Upper lobe of right lung (tissue), 1 donor: Measurements from ENCODE around the gene GRK2. TPM values are rescaled to one million over a fixed set of nuclear protein-coding genes. Genes with fewer than 3 reads are reported as not detected.

Experiments
- ATAC-seq: fragments of 200-7000 bp; cut with Tn5 transposase; one replicate; pipeline ENCODE4 v1.9.1; 2020; ENCODE audit warnings: mild to moderate bottlenecking, moderate library complexity
- DNase-seq: peaks from one replicate; pipeline ENCODE4 v3.0.0-alpha.2; 2020
- H3K27ac ChIP-seq: fragments of 200-600 bp; one replicate; pipeline ENCODE4 v1.8.0; 2022
- H3K27me3 ChIP-seq: fragments of 200-600 bp; one replicate; pipeline ENCODE4 v1.8.0; 2022; ENCODE audit warnings: mild to moderate bottlenecking
- H3K36me3 ChIP-seq: fragments of 200-600 bp; one replicate; pipeline ENCODE4 v1.8.0; 2022
- H3K4me1 ChIP-seq: fragments of 200-600 bp; one replicate; pipeline ENCODE4 v1.8.0; 2022
- H3K4me3 ChIP-seq: fragments of 200-600 bp; one replicate; pipeline ENCODE4 v1.8.0; 2022; ENCODE audit warnings: mild to moderate bottlenecking
- H3K9me3 ChIP-seq: fragments of 200-600 bp; one replicate; pipeline ENCODE4 v1.8.0; 2022
- intact Hi-C: fragments of 100-400 bp; cut with DNase I; formaldehyde crosslinking; loops from one replicate; pipeline ENCODE4 v1.11.0; 2022
- total RNA-seq: library from RNA; stranded (reverse); fragmentation: NEBNext Ultra II Directional; extraction: Animal tissue kit (Norgen Biotek cat#: 25700); gene quantifications from one replicate; pipeline ENCODE4 v1.2.1, GENCODE V29; 2021
- TF ChIP-seq, protein P1 (sequence below): fragments of 200-600 bp; IDR thresholded peaks from one replicate; pipeline ENCODE4 v1.8.0; 2022; ENCODE audit warnings: antibody characterized with exemption
- donor health status: DM: no; HTN: yes; CAD: no; lungs with severe emphysema.

GRK2 gene
- total RNA-seq, 1 donor from 2014 or later, result 98.4 TPM

- intact Hi-C loops, result no loop called here
- TF ChIP-seq, protein P1, sequence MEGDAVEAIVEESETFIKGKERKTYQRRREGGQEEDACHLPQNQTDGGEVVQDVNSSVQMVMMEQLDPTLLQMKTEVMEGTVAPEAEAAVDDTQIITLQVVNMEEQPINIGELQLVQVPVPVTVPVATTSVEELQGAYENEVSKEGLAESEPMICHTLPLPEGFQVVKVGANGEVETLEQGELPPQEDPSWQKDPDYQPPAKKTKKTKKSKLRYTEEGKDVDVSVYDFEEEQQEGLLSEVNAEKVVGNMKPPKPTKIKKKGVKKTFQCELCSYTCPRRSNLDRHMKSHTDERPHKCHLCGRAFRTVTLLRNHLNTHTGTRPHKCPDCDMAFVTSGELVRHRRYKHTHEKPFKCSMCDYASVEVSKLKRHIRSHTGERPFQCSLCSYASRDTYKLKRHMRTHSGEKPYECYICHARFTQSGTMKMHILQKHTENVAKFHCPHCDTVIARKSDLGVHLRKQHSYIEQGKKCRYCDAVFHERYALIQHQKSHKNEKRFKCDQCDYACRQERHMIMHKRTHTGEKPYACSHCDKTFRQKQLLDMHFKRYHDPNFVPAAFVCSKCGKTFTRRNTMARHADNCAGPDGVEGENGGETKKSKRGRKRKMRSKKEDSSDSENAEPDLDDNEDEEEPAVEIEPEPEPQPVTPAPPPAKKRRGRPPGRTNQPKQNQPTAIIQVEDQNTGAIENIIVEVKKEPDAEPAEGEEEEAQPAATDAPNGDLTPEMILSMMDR, result no peak
- H3K36me3 ChIP-seq, result peaks cover 15% of the 10 kb centered on the region
- peak overlapping the region; percentile 93 for H3K27ac ChIP-seq
- peaks cover 65% of the 10 kb centered on the region for H3K4me1 ChIP-seq
- ATAC-seq (peak; percentile 2), DNase-seq (peak; percentile 74)
- peak overlapping the region; percentile 93 for H3K4me3 ChIP-seq
- no peaks in the 10 kb centered on the region for H3K9me3 ChIP-seq
- H3K27me3 ChIP-seq, result no peaks in the 10 kb centered on the region
These were observed 1.2 kb downstream of the GRK2 start for GRCh38 chr11:67267188-67268080.

- ATAC-seq (peak; percentile 31), DNase-seq (peak; percentile 67)
- TF ChIP-seq, protein P1, result no peak
- Histone ChIP-seq H3K27ac (peak overlapping the region; percentile 93), H3K36me3 (peaks cover 15% of the 10 kb centered on the region), H3K27me3 (no peaks in the 10 kb centered on the region), H3K9me3 (no peaks in the 10 kb centered on the region), H3K4me1 (peaks cover 65% of the 10 kb centered on the region), H3K4me3 (peak overlapping the region; percentile 93)
- intact Hi-C loops, result no loop called here
These were observed 2.0 kb downstream of the GRK2 start for GRCh38 chr11:67268081-67268961.

- peak overlapping the region; percentile 93 for H3K4me3 ChIP-seq
- peaks cover 15% of the 10 kb centered on the region for H3K36me3 ChIP-seq
- intact Hi-C loops, result no loop called here
- H3K9me3 ChIP-seq, result no peaks in the 10 kb centered on the region
- H3K27me3 ChIP-seq, result no peaks in the 10 kb centered on the region
- TF ChIP-seq, protein P1, result no peak
- peak; percentile 63 for DNase-seq
- H3K4me1 ChIP-seq, result peaks cover 70% of the 10 kb centered on the region
- H3K27ac ChIP-seq, result peak overlapping the region; percentile 93
- no peak for ATAC-seq
These were observed 2.6 kb downstream of the GRK2 start for GRCh38 chr11:67268962-67269268.

DNA sequence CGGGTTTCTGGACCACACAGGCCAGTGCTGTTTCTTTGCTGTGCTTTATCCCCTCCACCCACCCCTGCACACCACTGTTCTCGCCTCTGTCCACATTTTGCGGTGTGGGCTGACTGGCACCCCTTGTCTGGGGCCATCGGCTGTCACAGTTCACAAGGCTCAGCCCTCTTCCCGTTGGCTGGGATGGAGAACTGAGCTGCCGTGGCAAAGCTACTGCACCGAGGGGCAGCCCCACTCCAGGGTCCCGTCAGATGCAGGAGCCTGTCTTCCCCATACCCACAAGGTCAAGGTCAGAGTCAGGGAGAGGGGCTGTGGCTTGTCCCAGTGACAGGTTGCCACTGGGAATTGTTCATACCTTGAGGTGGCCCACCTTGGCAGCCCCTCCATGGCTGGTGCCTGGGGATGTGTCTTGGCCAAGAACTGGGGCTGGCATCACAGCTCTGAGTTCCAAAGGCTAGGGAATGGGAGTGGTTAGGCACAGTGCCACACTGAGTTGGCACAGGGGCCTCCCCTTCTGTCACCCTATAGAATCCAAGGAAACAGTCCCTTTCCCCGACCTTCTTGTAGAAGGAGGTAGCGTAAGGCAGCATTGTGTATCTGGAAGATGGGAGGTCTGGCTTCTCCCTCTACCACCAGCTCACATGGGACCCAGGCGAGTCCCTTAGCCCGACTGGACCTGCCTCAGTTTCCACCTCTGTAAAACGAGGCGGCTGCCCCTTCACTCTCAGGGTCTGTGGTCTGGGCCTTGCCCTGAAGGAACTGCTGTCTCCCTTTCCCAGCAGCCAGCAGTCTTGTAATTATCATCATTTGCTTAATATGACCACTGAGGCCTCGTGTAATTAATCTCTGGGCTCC lies 3.4 kb downstream of the GRK2 start:
- DNase-seq (peak; percentile 61), ATAC-seq (no peak)
- Histone ChIP-seq H3K27me3 (no peaks in the 10 kb centered on the region), H3K9me3 (no peaks in the 10 kb centered on the region), H3K36me3 (peaks cover 15% of the 10 kb centered on the region), H3K4me1 (peaks cover 77% of the 10 kb centered on the region), H3K4me3 (peak overlapping the region; percentile 93), H3K27ac (peak overlapping the region; percentile 93)
- TF ChIP-seq, protein P1, result no peak
- intact Hi-C loops, result no loop called here
